ACC112 (cell line): ENCODE measurements around the gene CHRNA10.
"Not testable (repeated sequence)": the region's sequence is repeated elsewhere in the genome, so short reads cannot be mapped to it uniquely, and the experiment has no call there.

Experiments used
- H2AFZ ChIP-seq: fragments of 200-600 bp; sonication (generic); one replicate; pipeline ENCODE4 v1.6.0; 2017; ENCODE audit warnings: antibody characterized with exemption, low read length; ENCODE audit not compliant: unreplicated experiment
- H3K27ac ChIP-seq: fragments of 200-600 bp; sonication (generic); 2 replicates; pipeline ENCODE4 v1.5.1; 2014; ENCODE audit warnings: low read depth, mild to moderate bottlenecking, antibody characterized with exemption, low read length, moderate library complexity
- H3K27me3 ChIP-seq: fragments of 200-600 bp; sonication (generic); 2 replicates; pipeline ENCODE4 v1.6.1; 2014; ENCODE audit warnings: mild to moderate bottlenecking, antibody characterized with exemption, low read length, moderate library complexity, mixed read lengths; ENCODE audit not compliant: insufficient read depth
- H3K36me3 ChIP-seq: fragments of 200-600 bp; sonication (generic); 2 replicates; pipeline ENCODE4 v1.6.1; 2016; ENCODE audit warnings: mild to moderate bottlenecking, antibody characterized with exemption, low read length, moderate library complexity, mixed read lengths; ENCODE audit not compliant: insufficient read depth
- H3K4me1 ChIP-seq: fragments of 200-600 bp; sonication (generic); one replicate; pipeline ENCODE4 v1.6.1; 2016; ENCODE audit warnings: low read length, mixed read lengths; ENCODE audit not compliant: insufficient read depth, unreplicated experiment, control insufficient read depth
- H3K4me3 ChIP-seq: fragments of 200-600 bp; sonication (generic); 2 replicates; pipeline ENCODE4 v1.5.1; 2014; ENCODE audit warnings: mild to moderate bottlenecking, low read depth, low read length
- H3K79me2 ChIP-seq: fragments of 200-600 bp; sonication (generic); one replicate; pipeline ENCODE4 v1.6.0; 2016; ENCODE audit warnings: low read length; ENCODE audit not compliant: control insufficient read depth, unreplicated experiment, insufficient read depth

Gene CHRNA10

DNA sequence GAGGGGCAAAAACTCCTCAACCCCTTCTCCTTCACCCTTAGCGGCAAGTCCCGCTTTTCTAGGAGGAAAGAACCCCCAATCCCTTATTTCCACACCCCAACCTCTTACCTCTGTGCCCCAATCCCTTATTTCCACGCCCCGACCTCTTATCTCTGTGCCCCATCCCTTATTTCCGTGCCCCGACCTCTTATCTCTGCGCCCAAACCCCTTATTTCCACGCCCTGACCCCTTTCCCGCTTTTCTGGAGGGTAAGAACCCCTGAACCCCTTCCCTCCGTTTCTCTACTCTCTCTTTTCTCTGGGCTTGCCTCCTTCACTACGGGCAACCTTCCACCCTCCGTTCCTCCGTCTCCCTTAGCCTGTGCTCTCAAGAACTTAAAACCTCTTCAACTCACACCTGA, 22.3 kb downstream of the CHRNA10 start:
- H3K4me1 ChIP-seq, H3K27ac ChIP-seq, H2AFZ ChIP-seq, H3K36me3 ChIP-seq, H3K79me2 ChIP-seq, H3K4me3 ChIP-seq: not testable (repeated sequence)
- H3K27me3 ChIP-seq: peaks cover 17% of the 10 kb centered on the region

GRCh38 chr11:3645552-3645951, 25.6 kb downstream of the CHRNA10 start:
- peaks cover 40% of the 10 kb centered on the region for H3K27me3 ChIP-seq
- no peak overlapping the region for H3K4me3 ChIP-seq
- no peaks in the 10 kb centered on the region for H3K79me2 ChIP-seq
- H2AFZ ChIP-seq: no peak overlapping the region
- peaks cover 9% of the 10 kb centered on the region for H3K4me1 ChIP-seq
- H3K36me3 ChIP-seq: no peaks in the 10 kb centered on the region
- no peak overlapping the region for H3K27ac ChIP-seq

DNA sequence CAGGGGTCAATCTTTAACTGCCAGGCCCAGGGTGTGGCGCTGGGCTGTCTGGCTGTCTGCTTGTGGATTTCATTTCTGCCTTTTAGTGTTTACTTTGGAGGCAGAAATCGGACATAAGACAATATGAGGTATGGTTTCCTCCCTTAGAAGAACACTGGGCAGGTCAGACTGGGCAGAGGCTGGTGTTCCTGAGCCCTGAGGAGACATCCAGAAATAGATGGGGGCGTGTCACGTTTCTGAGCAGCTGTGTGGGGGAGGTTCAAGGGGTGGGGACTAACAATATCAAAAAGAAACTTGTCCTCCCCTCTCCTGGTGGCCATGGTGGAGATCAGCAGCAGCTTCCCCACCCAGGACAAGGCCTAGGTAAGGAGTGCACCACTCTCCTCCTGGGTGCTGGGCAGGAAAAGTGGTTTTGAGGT, 26.4 kb downstream of the CHRNA10 start, which contains the start of gene ART1:
Gene ART1, plus strand, starts transcription at position 312 of the 419 bp plus-strand sequence. CDS start 14,086 bp downstream, outside the sequence.
- Histone ChIP-seq H2AFZ (no peak within 1 kb of the TSS), H3K27ac (no peak within 1 kb of the TSS)

GRCh38 chr11:3643102-3643546, 28.1 kb downstream of the CHRNA10 start:
- not testable (repeated sequence) for H2AFZ ChIP-seq, H3K4me3 ChIP-seq, H3K27ac ChIP-seq, H3K36me3 ChIP-seq, H3K4me1 ChIP-seq, H3K79me2 ChIP-seq
- peaks cover 44% of the 10 kb centered on the region for H3K27me3 ChIP-seq

More for the DNA sequence above, 26.4 kb downstream of the CHRNA10 start, which contains the start of gene ART1:
- no peaks in the 10 kb centered on the region for H3K79me2 ChIP-seq
- no peaks in the 10 kb centered on the region for H3K36me3 ChIP-seq
- H3K4me3 ChIP-seq: no peak within 1 kb of the TSS
- peaks cover 40% of the 10 kb centered on the region for H3K27me3 ChIP-seq
- H3K4me1 ChIP-seq: peaks cover 9% of the 10 kb centered on the region

- peak overlapping the region; percentile 79 for H3K4me3 ChIP-seq
- no peak overlapping the region for H3K27ac ChIP-seq
- peaks cover 41% of the 10 kb centered on the region for H3K27me3 ChIP-seq
- no peaks in the 10 kb centered on the region for H3K36me3 ChIP-seq
- no peaks in the 10 kb centered on the region for H3K79me2 ChIP-seq
- H2AFZ ChIP-seq: peak overlapping the region; percentile 89
- H3K4me1 ChIP-seq: peaks cover 9% of the 10 kb centered on the region
Measured at GRCh38 chr11:3642071-3642951, 28.9 kb downstream of the CHRNA10 start.

GRCh38 chr11:3641701-3642070, 29.5 kb downstream of the CHRNA10 start, which contains the start of gene ART5:
TSS of gene ART5 (minus strand) at chr11:3641992. CDS start at chr11:3641862, 130 bp downstream.
- Histone ChIP-seq H3K27me3 (peaks cover 40% of the 10 kb centered on the region), H3K4me1 (peaks cover 9% of the 10 kb centered on the region), H3K27ac (no peak within 1 kb of the TSS), H2AFZ (peak within 1 kb of the TSS; percentile 89), H3K4me3 (peak within 1 kb of the TSS; percentile 79), H3K79me2 (no peaks in the 10 kb centered on the region), H3K36me3 (no peaks in the 10 kb centered on the region)

- Histone ChIP-seq H2AFZ (no peak overlapping the region), H3K79me2 (no peaks in the 10 kb centered on the region), H3K27me3 (peaks cover 35% of the 10 kb centered on the region), H3K4me3 (no peak overlapping the region), H3K27ac (no peak overlapping the region), H3K36me3 (no peaks in the 10 kb centered on the region), H3K4me1 (peaks cover 9% of the 10 kb centered on the region)
Measured at GRCh38 chr11:3641191-3641590, 30.0 kb downstream of the CHRNA10 start.

GRCh38 chr11:3639841-3640240, 31.3 kb downstream of the CHRNA10 start:
- Histone ChIP-seq H3K27me3 (peaks cover 32% of the 10 kb centered on the region), H3K4me1 (peaks cover 9% of the 10 kb centered on the region), H3K79me2 (no peaks in the 10 kb centered on the region), H3K4me3 (no peak overlapping the region), H3K36me3 (no peaks in the 10 kb centered on the region), H2AFZ (no peak overlapping the region), H3K27ac (no peak overlapping the region)

GRCh38 chr11:3638513-3638912, 32.7 kb downstream of the CHRNA10 start:
- H3K4me3 ChIP-seq: no peak overlapping the region
- no peak overlapping the region for H2AFZ ChIP-seq
- no peak overlapping the region for H3K27ac ChIP-seq
- peaks cover 9% of the 10 kb centered on the region for H3K4me1 ChIP-seq
- no peaks in the 10 kb centered on the region for H3K36me3 ChIP-seq
- no peaks in the 10 kb centered on the region for H3K79me2 ChIP-seq
- peaks cover 36% of the 10 kb centered on the region for H3K27me3 ChIP-seq

DNA sequence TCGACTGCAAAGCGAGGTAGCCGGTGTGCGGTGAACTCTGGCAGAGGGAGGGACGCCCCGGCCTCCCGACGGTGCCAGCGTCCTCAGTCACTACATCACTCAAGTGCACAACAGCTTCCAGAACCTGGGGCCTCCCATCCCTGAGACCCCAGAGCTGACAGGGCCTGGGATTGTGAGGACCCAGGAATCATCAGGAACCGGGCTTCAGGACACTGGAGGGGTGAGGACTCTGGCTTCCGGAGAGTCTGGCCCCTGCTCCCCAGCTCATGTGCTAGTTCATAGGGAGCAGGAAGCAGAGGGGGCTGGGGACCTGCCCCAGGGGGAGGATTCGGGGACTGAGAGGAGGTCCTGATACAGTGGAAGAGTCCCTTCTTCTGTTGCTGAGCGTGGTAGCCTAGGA, 34.0 kb downstream of the CHRNA10 start:
- peaks cover 23% of the 10 kb centered on the region for H3K27me3 ChIP-seq
- H3K4me1 ChIP-seq: no peaks in the 10 kb centered on the region
- no peak overlapping the region for H2AFZ ChIP-seq
- no peak overlapping the region for H3K27ac ChIP-seq
- H3K4me3 ChIP-seq: no peak overlapping the region
- H3K36me3 ChIP-seq: no peaks in the 10 kb centered on the region
- H3K79me2 ChIP-seq: no peaks in the 10 kb centered on the region
